HL-60 (cell line): ENCODE measurements around the gene TP53TG5.

Experiments used
- SPI1 ChIP-seq: IDR thresholded peaks from 2 replicates; pipeline ENCODE4 v1.6.1; 2012; ENCODE audit warnings: low read depth, mild to moderate bottlenecking, borderline replicate concordance
- TF ChIP-seq, protein P1 (sequence below): IDR thresholded peaks from one replicate; pipeline ENCODE4 v1.5.1; 2011; ENCODE audit warnings: low read length, control low read depth, inconsistent platforms; ENCODE audit not compliant: insufficient read depth
- TF ChIP-seq, protein P2 (sequence below): IDR thresholded peaks from 2 replicates; pipeline ENCODE4 v1.6.1; 2012; ENCODE audit warnings: low read depth; ENCODE audit not compliant: insufficient replicate concordance

DNA sequence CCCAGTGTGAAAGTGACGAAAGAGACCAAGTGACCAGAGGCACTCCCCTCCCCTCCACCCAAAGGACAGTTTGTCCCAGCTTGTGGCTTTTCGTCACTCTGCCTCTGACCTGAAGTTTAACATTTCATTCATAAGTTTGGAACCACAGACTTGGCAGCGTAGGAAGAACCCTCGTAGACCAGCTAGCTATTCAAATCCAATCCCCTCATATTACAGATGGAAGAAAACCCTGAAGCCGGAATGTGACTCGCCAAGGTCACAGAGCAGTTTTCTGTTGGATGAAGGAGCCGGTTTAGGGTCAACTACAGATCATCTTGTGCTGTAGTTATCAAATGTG, 19.1 kb downstream of the TP53TG5 start:
- TF ChIP-seq, protein P1, sequence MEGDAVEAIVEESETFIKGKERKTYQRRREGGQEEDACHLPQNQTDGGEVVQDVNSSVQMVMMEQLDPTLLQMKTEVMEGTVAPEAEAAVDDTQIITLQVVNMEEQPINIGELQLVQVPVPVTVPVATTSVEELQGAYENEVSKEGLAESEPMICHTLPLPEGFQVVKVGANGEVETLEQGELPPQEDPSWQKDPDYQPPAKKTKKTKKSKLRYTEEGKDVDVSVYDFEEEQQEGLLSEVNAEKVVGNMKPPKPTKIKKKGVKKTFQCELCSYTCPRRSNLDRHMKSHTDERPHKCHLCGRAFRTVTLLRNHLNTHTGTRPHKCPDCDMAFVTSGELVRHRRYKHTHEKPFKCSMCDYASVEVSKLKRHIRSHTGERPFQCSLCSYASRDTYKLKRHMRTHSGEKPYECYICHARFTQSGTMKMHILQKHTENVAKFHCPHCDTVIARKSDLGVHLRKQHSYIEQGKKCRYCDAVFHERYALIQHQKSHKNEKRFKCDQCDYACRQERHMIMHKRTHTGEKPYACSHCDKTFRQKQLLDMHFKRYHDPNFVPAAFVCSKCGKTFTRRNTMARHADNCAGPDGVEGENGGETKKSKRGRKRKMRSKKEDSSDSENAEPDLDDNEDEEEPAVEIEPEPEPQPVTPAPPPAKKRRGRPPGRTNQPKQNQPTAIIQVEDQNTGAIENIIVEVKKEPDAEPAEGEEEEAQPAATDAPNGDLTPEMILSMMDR = no peak
- TF ChIP-seq, protein P2, sequence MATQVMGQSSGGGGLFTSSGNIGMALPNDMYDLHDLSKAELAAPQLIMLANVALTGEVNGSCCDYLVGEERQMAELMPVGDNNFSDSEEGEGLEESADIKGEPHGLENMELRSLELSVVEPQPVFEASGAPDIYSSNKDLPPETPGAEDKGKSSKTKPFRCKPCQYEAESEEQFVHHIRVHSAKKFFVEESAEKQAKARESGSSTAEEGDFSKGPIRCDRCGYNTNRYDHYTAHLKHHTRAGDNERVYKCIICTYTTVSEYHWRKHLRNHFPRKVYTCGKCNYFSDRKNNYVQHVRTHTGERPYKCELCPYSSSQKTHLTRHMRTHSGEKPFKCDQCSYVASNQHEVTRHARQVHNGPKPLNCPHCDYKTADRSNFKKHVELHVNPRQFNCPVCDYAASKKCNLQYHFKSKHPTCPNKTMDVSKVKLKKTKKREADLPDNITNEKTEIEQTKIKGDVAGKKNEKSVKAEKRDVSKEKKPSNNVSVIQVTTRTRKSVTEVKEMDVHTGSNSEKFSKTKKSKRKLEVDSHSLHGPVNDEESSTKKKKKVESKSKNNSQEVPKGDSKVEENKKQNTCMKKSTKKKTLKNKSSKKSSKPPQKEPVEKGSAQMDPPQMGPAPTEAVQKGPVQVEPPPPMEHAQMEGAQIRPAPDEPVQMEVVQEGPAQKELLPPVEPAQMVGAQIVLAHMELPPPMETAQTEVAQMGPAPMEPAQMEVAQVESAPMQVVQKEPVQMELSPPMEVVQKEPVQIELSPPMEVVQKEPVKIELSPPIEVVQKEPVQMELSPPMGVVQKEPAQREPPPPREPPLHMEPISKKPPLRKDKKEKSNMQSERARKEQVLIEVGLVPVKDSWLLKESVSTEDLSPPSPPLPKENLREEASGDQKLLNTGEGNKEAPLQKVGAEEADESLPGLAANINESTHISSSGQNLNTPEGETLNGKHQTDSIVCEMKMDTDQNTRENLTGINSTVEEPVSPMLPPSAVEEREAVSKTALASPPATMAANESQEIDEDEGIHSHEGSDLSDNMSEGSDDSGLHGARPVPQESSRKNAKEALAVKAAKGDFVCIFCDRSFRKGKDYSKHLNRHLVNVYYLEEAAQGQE = no peak
- no peak for TF ChIP-seq SPI1
